ENCODE measurements around the gene CALY. TPM values are rescaled to one million over a fixed set of nuclear protein-coding genes. Genes with fewer than 3 reads are reported as not detected.

The CALY gene
- total and polyA plus RNA-seq, 4 donors: not detected

DNA sequence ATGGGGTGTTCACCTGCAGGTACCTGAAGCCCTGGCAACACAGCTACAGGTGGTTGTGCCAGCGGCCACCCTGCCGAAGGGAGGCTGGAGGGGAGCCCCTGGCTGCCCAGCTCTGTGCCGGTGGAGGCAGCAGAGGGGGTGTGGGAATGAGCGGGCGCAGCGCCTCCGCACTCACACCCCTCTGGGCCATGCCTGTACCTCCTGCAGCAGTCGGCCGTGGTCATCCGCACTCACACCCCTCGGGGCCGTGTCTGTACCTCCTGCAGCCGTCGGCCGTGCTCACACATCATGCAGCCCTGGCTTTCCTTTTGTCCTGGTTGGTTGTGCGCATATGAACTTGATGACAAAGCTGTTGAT, 26.3 kb downstream of the CALY start:
- Histone ChIP-seq H3K4me3 (no peak overlapping the region), H3K9ac (ENCODE audit: insufficient read depth in 1 of 2, low read length in 2 of 2) (no peak overlapping the region), H3K4me1 (ENCODE audit: control insufficient read depth in 5 of 5, insufficient read depth in 5 of 5, low read length in 5 of 5) (peaks cover 7 to 15% (median 11%) of the 10 kb centered on the region in 5 donors), H3K9me3 (ENCODE audit: control insufficient read depth in 4 of 4, insufficient read depth in 3 of 4, low read length in 3 of 4) (peaks cover 0 to 2% (median 0%) of the 10 kb centered on the region in 4 donors), H3K27me3 (ENCODE audit: control insufficient read depth in 3 of 3, insufficient read depth in 3 of 3, low read length in 2 of 3) (no peaks in the 10 kb centered on the region), H3K27ac (ENCODE audit: low read depth in 1 of 2, low read length in 1 of 2) (no peak overlapping the region), H3K36me3 (ENCODE audit: control insufficient read depth in 4 of 4, insufficient read depth in 4 of 4, low read length in 4 of 4) (peaks cover 0 to 19% (median 11%) of the 10 kb centered on the region in 4 donors)
- WGBS, 2 donors: 97% methylated on average over 15 to 16 of the region's 16 CpGs
- no peak for TF ChIP-seq CTCF (IDR thresholded peaks at IDR 0.05; ENCODE audit: control extremely low read depth, extremely low read depth)
- ATAC-seq (ENCODE audit: insufficient read depth, low FRiP score): no peak
- no peak for DNase-seq

DNA sequence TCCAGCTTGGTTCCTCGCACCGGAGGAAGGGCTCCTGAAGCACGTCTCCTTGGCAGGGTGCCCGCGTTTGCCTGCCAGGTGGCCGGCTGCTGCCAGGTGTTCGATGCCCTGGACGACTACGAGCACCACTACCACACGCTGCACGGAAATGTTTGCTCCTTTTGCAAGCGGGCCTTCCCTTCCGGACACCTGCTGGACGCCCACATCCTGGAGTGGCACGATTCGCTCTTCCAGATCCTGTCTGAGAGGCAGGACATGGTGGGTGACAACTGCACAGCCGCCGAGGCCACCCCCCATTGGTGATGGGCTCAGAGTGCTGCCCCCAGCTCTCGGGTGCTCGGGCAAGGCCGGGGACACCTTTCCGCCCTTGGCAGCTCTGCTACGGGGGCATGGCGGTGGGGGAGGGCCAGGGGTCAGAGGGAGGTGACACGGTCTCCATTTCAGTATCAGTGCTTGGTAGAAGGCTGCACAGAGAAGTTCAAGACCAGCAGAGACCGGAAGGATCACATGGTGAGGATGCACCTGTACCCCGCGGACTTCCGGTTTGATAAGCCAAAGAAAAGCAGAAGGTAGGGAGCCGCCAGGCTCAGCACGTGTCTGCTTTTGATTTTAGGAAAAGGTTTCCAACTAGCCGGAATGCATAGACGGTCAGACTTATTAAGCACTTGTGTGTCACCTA, 26.8 kb downstream of the CALY start:
- no peak overlapping the region for H3K4me3 ChIP-seq
- peaks cover 7 to 15% (median 11%) of the 10 kb centered on the region in 5 donors for H3K4me1 ChIP-seq (ENCODE audit: control insufficient read depth in 5 of 5, insufficient read depth in 5 of 5, low read length in 5 of 5)
- no peak overlapping the region for H3K9ac ChIP-seq (ENCODE audit: insufficient read depth in 1 of 2, low read length in 2 of 2)
- H3K27me3 ChIP-seq (ENCODE audit: control insufficient read depth in 3 of 3, insufficient read depth in 3 of 3, low read length in 2 of 3): no peaks in the 10 kb centered on the region
- peaks cover 0 to 2% (median 0%) of the 10 kb centered on the region in 4 donors for H3K9me3 ChIP-seq (ENCODE audit: control insufficient read depth in 4 of 4, insufficient read depth in 3 of 4, low read length in 3 of 4)
- H3K27ac ChIP-seq (ENCODE audit: low read depth in 1 of 2, low read length in 1 of 2): peak overlapping the region in 1 of 2 donors; percentile 82
- DNase-seq (peak in 1 of 3 donors; percentile 29), ATAC-seq (ENCODE audit: insufficient read depth, low FRiP score) (no peak)
- TF ChIP-seq CTCF (IDR thresholded peaks at IDR 0.05; ENCODE audit: control extremely low read depth, extremely low read depth): no peak
- WGBS, 2 donors: 84 to 88% methylated on average over 33 of the region's 33 CpGs
- peaks cover 0 to 19% (median 11%) of the 10 kb centered on the region in 4 donors for H3K36me3 ChIP-seq (ENCODE audit: control insufficient read depth in 4 of 4, insufficient read depth in 4 of 4, low read length in 4 of 4)

- DNase-seq: peak; percentile 88 to 91 (median 89)
- peak; percentile 96 for ATAC-seq (ENCODE audit: insufficient read depth, low FRiP score)
- Histone ChIP-seq H3K36me3 (ENCODE audit: control insufficient read depth in 4 of 4, insufficient read depth in 4 of 4, low read length in 4 of 4) (peaks cover 0 to 19% (median 11%) of the 10 kb centered on the region in 4 donors), H3K4me1 (ENCODE audit: control insufficient read depth in 5 of 5, insufficient read depth in 5 of 5, low read length in 5 of 5) (peaks cover 7 to 15% (median 11%) of the 10 kb centered on the region in 5 donors), H3K9ac (ENCODE audit: insufficient read depth in 1 of 2, low read length in 2 of 2) (peak overlapping the region in 1 of 2 donors; percentile 96), H3K4me3 (peak overlapping the region; percentile 95), H3K9me3 (ENCODE audit: control insufficient read depth in 4 of 4, insufficient read depth in 3 of 4, low read length in 3 of 4) (peaks cover 0 to 2% (median 0%) of the 10 kb centered on the region in 4 donors), H3K27ac (ENCODE audit: low read depth in 1 of 2, low read length in 1 of 2) (peak overlapping the region; percentile 97 to 98), H3K27me3 (ENCODE audit: control insufficient read depth in 3 of 3, insufficient read depth in 3 of 3, low read length in 2 of 3) (no peaks in the 10 kb centered on the region)
- 25 to 48% methylated on average over 26 to 46 of the region's 46 CpGs for WGBS, 2 donors
- no peak for TF ChIP-seq CTCF (IDR thresholded peaks at IDR 0.05; ENCODE audit: control extremely low read depth, extremely low read depth)
These were observed 27.5 kb downstream of the CALY start for GRCh38 chr10:133309100-133309719.

Data from lung (tissue), 12 donors.